Neuronal stem cell (in vitro differentiated cells): ENCODE data around the gene MAN1B1.

Source experiments
- DNase-seq: peaks from one replicate; pipeline ENCODE4 v3.0.0-alpha.2; 2013; ENCODE audit warnings: low spot score
- H2AFZ ChIP-seq: one replicate; pipeline ENCODE4 v1.6.1; 2013; ENCODE audit warnings: mild to moderate bottlenecking, low read length, inconsistent platforms
- H2AK5ac ChIP-seq: 2 replicates; pipeline ENCODE4 v1.6.1; 2013; ENCODE audit warnings: low read depth, mild to moderate bottlenecking, inconsistent platforms, low read length, moderate library complexity, mixed read lengths
- H2BK120ac ChIP-seq: 2 replicates; pipeline ENCODE4 v1.6.1; 2013; ENCODE audit warnings: low read depth, mild to moderate bottlenecking, inconsistent platforms, low read length, moderate library complexity, mixed read lengths
- H2BK12ac ChIP-seq: one replicate; pipeline ENCODE4 v1.6.1; 2013; ENCODE audit warnings: low read length, inconsistent platforms
- H2BK15ac ChIP-seq: 2 replicates; pipeline ENCODE4 v1.6.1; 2013; ENCODE audit warnings: mild to moderate bottlenecking, low read length, inconsistent platforms, mixed read lengths
- H2BK5ac ChIP-seq: one replicate; pipeline ENCODE4 v1.6.1; 2013; ENCODE audit warnings: inconsistent platforms, mild to moderate bottlenecking, low read length, moderate library complexity
- H3K14ac ChIP-seq: one replicate; pipeline ENCODE4 v1.6.1; 2013; ENCODE audit warnings: low read length, inconsistent platforms
- H3K18ac ChIP-seq: 2 replicates; pipeline ENCODE4 v1.6.1; 2013; ENCODE audit warnings: low read length, inconsistent platforms
- H3K23ac ChIP-seq: 2 replicates; pipeline ENCODE4 v1.6.1; 2013; ENCODE audit warnings: low read depth, mild to moderate bottlenecking, mixed read lengths, low read length, inconsistent platforms; ENCODE audit not compliant: poor library complexity
- H3K27ac ChIP-seq: replicated peaks from 3 replicates; pipeline ENCODE4 v1.5.1; 2013; ENCODE audit warnings: low read length, inconsistent platforms
- H3K27me3 ChIP-seq, 3 experiments: 2 replicates each; pipeline ENCODE4 v1.6.1; 2013; ENCODE audit warnings: low read length in 3 of 3, mild to moderate bottlenecking in 2 of 3, inconsistent platforms in 1 of 3, low read depth in 1 of 3, mixed read lengths in 1 of 3, moderate library complexity in 1 of 3; ENCODE audit not compliant: control insufficient read depth in 3 of 3, insufficient read depth in 3 of 3
- H3K36me3 ChIP-seq, 2 donors: replicated peaks in 1 of 2; 2 replicates each; pipeline ENCODE4 v1.6.1; 2013; ENCODE audit warnings: low read length in 2 of 2; ENCODE audit not compliant: control insufficient read depth in 2 of 2, insufficient read depth in 2 of 2
- H3K4ac ChIP-seq: 2 replicates; pipeline ENCODE4 v1.6.1; 2013; ENCODE audit warnings: inconsistent platforms, mild to moderate bottlenecking, low read length, moderate library complexity
- H3K4me1 ChIP-seq, 2 donors: 1 replicate in 1 of 2; 2 replicates in 1 of 2; pipeline ENCODE4 v1.6.1; 2013; ENCODE audit warnings: low read length in 2 of 2, low read depth in 1 of 2; ENCODE audit not compliant: control insufficient read depth in 2 of 2, insufficient read depth in 1 of 2
- H3K4me2 ChIP-seq: one replicate; pipeline ENCODE4 v1.6.1; 2013; ENCODE audit warnings: mild to moderate bottlenecking, low read length, inconsistent platforms; ENCODE audit not compliant: insufficient read depth, poor library complexity, severe bottlenecking
- H3K4me3 ChIP-seq, 2 donors: 2 replicates each; pipeline ENCODE4 v1.5.1; 2013; ENCODE audit warnings: low read length in 2 of 2, mild to moderate bottlenecking in 2 of 2, inconsistent platforms in 1 of 2, moderate library complexity in 1 of 2
- H3K79me1 ChIP-seq: one replicate; pipeline ENCODE4 v1.6.1; 2013; ENCODE audit warnings: low read depth, mild to moderate bottlenecking, inconsistent platforms, low read length, moderate library complexity
- H3K9ac ChIP-seq: one replicate; pipeline ENCODE4 v1.6.1; 2013; ENCODE audit warnings: mild to moderate bottlenecking, low read depth, low read length, inconsistent platforms; ENCODE audit not compliant: poor library complexity
- H3K9me3 ChIP-seq, 2 donors: replicated peaks in 1 of 2; 2 replicates each; pipeline versions ENCODE3 to v1.6.1; 2013; ENCODE audit warnings: low read length in 2 of 2, mild to moderate bottlenecking in 2 of 2, inconsistent platforms in 1 of 2, low read depth in 1 of 2, mixed read lengths in 1 of 2, moderate library complexity in 1 of 2; ENCODE audit not compliant: control insufficient read depth in 2 of 2, insufficient read depth in 1 of 2
- H4K8ac ChIP-seq: one replicate; pipeline ENCODE4 v1.6.1; 2013; ENCODE audit warnings: low read depth, mild to moderate bottlenecking, inconsistent platforms, low read length, moderate library complexity
- H4K91ac ChIP-seq: one replicate; pipeline ENCODE4 v1.6.1; 2013; ENCODE audit warnings: low read length, low read depth, mild to moderate bottlenecking, inconsistent platforms; ENCODE audit not compliant: poor library complexity
- WGBS, 2 donors: extraction: QIAGEN DNeasy Blood & Tissue Kit; methylation state at CpG; one replicate each; pipeline ENCODE4 v1.1.7; 2013; ENCODE audit warnings: missing lambda C conversion rate in 2 of 2, mixed read lengths in 1 of 2; ENCODE audit not compliant: insufficient read length in 2 of 2, insufficient replicate concordance in 1 of 2; ENCODE audit errors: extremely low coverage in 2 of 2; 5-methylcytosine and 5-hydroxymethylcytosine counted together

The MAN1B1 gene

GRCh38 chr9:137127301-137128157 is 40.7 kb downstream of the MAN1B1 start:
- Histone ChIP-seq H2BK15ac (no peak overlapping the region), H3K18ac (no peak overlapping the region), H3K14ac (no peak overlapping the region), H3K27me3 (peaks cover 0 to 6% (median 2%) of the 10 kb centered on the region in 3 experiments), H2BK120ac (no peak overlapping the region), H4K8ac (no peak overlapping the region), H3K4me2 (no peak overlapping the region), H3K9ac (no peak overlapping the region), H3K9me3 (no peaks in the 10 kb centered on the region), H3K27ac (no peak overlapping the region), H3K4ac (no peak overlapping the region), H3K4me1 (peaks cover 6 to 15% of the 10 kb centered on the region in 2 donors), H2BK5ac (no peak overlapping the region), H3K4me3 (peak overlapping the region in 1 of 2 donors; percentile 93), H3K36me3 (no peaks in the 10 kb centered on the region), H3K79me1 (peaks cover 6% of the 10 kb centered on the region), H2AFZ (no peak overlapping the region), H3K23ac (peak overlapping the region; percentile 4), H2AK5ac (no peak overlapping the region), H4K91ac (no peak overlapping the region), H2BK12ac (no peak overlapping the region)
- DNase-seq = no peak
- WGBS, 2 donors = no CpG with 5 or more reads among the region's 24 CpGs

GRCh38 chr9:137128158-137128861 is 41.5 kb downstream of the MAN1B1 start:
- H3K9me3 ChIP-seq = no peaks in the 10 kb centered on the region
- H3K4ac ChIP-seq = no peak overlapping the region
- H2BK15ac ChIP-seq = no peak overlapping the region
- H3K18ac ChIP-seq = no peak overlapping the region
- no peak for DNase-seq
- H2AFZ ChIP-seq = no peak overlapping the region
- WGBS, 2 donors = no CpG with 5 or more reads among the region's 19 CpGs
- H3K9ac ChIP-seq = no peak overlapping the region
- H3K23ac ChIP-seq = peak overlapping the region; percentile 4
- H3K27me3 ChIP-seq = peaks cover 0 to 6% (median 2%) of the 10 kb centered on the region in 3 experiments
- H3K79me1 ChIP-seq = peaks cover 6% of the 10 kb centered on the region
- no peak overlapping the region for H3K14ac ChIP-seq
- no peak overlapping the region for H2BK12ac ChIP-seq
- peak overlapping the region; percentile 97 for H2AK5ac ChIP-seq
- no peak overlapping the region for H2BK120ac ChIP-seq
- no peak overlapping the region for H4K91ac ChIP-seq
- peaks cover 6 to 15% of the 10 kb centered on the region in 2 donors for H3K4me1 ChIP-seq
- H2BK5ac ChIP-seq = no peak overlapping the region
- H4K8ac ChIP-seq = peak overlapping the region; percentile 67
- no peak overlapping the region for H3K27ac ChIP-seq
- peak overlapping the region; percentile 81 for H3K4me2 ChIP-seq
- H3K4me3 ChIP-seq = peak overlapping the region in 1 of 2 donors; percentile 93
- H3K36me3 ChIP-seq = no peaks in the 10 kb centered on the region

GRCh38 chr9:137128862-137129455 is 42.2 kb downstream of the MAN1B1 start:
- no peak for DNase-seq
- Histone ChIP-seq H3K4me1 (peaks cover 6 to 15% of the 10 kb centered on the region in 2 donors), H3K4me2 (peak overlapping the region; percentile 81), H4K91ac (peak overlapping the region; percentile 56), H3K79me1 (peaks cover 6% of the 10 kb centered on the region), H3K23ac (peak overlapping the region; percentile 98), H2BK120ac (no peak overlapping the region), H4K8ac (peak overlapping the region; percentile 67), H3K14ac (peak overlapping the region; percentile 72), H3K18ac (peak overlapping the region; percentile 91), H3K9me3 (no peaks in the 10 kb centered on the region), H3K9ac (peak overlapping the region; percentile 99), H3K4me3 (peak overlapping the region; percentile 91 to 93), H2AFZ (peak overlapping the region; percentile 98), H2BK15ac (no peak overlapping the region), H2BK5ac (peak overlapping the region; percentile 90), H3K36me3 (no peaks in the 10 kb centered on the region), H3K4ac (peak overlapping the region; percentile 93), H2BK12ac (no peak overlapping the region), H3K27me3 (peaks cover 0 to 6% (median 2%) of the 10 kb centered on the region in 3 experiments), H2AK5ac (peak overlapping the region; percentile 97), H3K27ac (no peak overlapping the region)
- WGBS, 2 donors = no CpG with 5 or more reads among the region's 37 CpGs
